Right lobe of liver (tissue), 4 donors: ENCODE measurements around the gene SLX4IP.

Experiments used
- CTCF ChIP-seq, 4 donors: fragments of 200-600 bp in 3 of 4; fragments of 450-650 bp in 1 of 4; IDR thresholded peaks; one replicate each; pipeline versions ENCODE4 v1.5.1 to v1.8.0; 2016 to 2022; ENCODE audit warnings: antibody characterized with exemption in 4 of 4, mild to moderate bottlenecking in 2 of 4
- POLR2A ChIP-seq: fragments of 450-650 bp; IDR thresholded peaks from one replicate; pipeline ENCODE4 v1.6.1; 2017; ENCODE audit warnings: antibody characterized with exemption, mild to moderate bottlenecking
- donor health status: DM: no; HTN: no; CAD: no.
- donor health status: DM: no; HTN: no; CAD: no.
- donor health status: DM: no; HTN: yes; CAD: no.

DNA sequence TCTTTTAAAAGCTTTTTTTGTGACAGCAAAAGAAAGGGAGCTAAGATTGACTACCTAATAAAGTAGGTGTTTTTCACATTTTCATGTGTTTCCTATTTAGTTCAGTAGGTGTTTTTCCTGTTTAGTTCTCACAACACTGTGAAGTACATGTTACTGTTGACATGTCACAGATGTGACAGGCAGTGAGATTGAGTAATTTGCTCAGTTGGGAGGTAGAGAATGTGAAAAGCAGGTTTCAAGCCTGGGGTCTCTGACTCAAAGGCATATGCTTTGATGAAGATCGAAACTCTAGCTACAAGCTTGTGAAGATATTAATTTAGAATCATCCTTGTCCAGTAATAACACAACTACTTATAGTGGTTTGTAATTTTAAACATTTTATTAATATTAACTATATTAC, 43.1 kb downstream of the SLX4IP start:
- TF ChIP-seq CTCF (IDR thresholded peaks at IDR 0.05): no peak
- TF ChIP-seq POLR2A: no peak
